Amniotic epithelial cell (primary cell): Measurements from ENCODE around the gene GPS1.

Experiments
- DNase-seq: peaks from one replicate; pipeline ENCODE4 v3.0.0-alpha.2; 2010; ENCODE audit warnings: low read depth

Gene GPS1

DNA sequence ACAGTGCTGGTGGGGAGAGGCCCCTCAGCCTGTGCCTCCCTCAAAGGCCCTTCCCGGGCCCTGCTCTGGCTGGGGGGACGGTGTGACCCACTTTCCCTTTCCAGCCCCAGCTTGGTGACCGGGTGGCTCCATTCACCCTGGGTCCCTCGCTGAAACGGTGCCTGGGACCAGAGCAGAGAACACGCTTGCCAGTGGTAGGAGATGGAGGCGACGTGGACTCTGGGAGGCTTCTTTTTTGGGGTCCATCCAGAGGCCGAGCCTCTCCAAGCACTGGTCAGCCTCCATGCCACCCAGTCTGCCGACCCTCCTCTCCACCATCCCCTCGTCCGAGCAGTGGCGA, 36.8 kb upstream of the GPS1 start:
- DNase-seq = no peak

DNA sequence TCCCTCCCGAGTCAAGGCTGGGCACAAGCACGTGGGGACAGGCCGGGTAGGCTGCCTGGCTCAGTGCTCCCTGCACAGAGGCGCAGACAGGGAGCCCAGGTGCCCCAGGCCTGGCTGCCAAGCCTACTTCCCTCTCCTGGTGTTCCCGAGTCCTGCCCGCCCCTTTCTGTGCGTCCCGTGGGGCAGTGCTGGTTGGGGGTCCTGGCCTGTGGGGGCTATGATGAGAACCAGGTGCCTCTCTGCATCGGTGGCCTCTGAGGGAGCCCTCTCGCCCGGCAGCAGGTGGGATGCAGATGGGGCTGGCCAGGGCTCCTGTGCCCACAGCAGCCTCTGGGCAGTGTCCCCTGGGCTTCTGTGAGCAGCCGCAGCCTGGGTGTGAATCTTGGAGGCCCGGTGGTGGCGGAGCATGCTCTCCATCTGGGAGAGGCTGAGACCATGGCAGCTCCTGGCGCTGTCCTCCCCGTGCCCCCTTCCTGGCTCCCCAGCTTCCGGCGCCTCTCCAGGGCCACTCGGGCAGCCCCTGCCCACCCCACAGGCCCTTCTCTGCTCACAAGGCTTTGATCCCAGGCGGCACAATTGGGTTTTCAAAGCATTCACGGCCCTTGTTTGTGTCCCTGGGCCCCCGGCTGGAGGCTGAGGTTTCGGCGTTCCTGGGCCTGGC, 36.3 kb upstream of the GPS1 start:
- DNase-seq = no peak

DNA sequence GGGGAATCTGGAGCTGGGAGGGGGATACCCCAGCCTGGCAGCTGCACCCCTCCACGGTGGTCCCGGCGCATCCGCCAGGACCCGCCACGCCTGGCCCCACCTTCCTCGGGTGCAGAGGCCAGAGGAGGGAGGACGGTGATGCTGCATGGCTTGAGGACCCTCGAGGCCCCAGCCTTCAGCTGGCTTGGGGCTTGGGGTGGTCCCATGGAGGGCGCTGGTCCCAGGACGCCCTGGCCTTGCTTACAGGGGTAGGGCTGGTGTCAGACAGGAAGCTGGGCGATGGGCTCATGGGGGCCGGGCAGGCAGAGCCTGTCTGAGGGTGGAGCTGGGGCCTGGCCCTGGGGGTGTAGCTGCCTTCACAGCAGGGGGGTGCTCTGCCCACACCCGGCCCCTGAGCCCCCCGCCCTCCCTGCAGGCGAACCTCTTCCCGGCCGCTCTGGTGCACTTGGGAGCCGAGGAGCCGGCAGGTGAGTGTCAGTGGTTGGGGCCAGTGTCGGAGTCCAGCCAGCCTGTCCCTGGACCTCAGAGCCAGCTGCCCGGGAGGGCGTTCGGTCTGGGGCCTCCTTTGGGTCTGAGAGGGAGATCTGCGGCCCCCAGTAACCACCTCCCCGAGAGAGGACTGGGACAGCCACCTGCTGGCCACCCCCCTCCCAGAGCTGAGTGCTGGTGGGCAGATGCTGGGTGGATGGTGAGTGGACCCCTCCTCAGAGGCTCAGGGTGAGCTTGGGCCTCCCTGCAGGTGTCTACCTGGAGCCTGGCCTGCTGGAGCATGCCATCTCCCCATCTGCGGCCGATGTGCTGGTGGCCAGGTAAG, 35.4 kb upstream of the GPS1 start:
- DNase-seq = no peak

DNA sequence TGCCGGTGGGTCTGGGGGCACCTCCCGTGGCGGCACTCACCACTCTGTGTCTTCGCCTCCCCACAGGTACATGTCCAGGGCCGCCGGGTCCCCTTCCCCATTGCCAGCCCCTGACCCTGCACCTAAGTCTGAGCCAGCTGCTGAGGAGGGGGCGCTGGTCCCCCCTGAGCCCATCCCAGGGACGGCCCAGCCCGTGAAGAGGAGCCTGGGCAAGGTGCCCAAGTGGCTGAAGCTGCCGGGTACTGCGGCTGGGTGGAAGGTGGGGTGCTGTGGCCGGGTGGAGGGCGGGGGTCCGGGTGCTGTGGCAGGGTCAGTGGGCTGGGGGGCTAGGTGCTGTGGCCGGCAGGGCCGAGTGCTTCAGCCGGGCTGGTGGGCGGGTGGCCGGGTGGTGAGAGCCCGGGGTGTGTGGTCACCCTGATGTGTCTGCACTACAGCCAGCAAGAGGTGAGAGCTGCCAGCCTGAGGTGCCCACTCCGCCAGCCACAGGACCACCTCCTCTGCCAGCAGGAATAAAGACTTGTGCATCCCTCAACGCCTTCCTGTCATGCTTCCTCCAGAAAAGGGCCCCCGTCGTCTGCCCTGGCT, 34.7 kb upstream of the GPS1 start:
- no peak for DNase-seq

DNA sequence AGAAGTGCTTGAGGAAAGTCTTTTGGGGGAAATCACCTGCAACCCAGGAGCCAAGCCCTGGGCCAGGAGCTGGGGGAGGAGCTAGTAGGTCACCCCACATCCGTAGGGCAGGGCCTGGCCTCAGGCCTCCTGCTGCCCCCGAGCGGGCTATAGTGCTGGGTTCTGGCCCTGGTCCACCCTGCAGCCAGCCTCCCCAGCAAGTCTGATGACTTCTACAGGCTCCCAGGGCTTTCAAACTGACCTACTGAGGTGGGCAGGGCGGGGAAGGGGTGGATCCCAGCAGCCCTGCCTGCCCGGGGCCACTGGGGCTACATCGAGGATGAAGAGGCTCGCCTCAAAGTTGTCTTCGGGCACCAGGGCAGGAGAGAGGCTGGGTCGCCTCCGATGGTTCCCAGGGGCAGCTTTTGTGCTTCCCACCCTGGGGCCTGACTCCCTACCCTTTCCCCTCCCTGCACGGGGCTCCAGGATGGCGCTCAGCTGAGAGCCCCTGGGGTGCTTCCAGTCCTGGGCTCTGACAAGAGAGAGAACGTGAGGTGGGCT, 34.0 kb upstream of the GPS1 start:
- DNase-seq = no peak

DNA sequence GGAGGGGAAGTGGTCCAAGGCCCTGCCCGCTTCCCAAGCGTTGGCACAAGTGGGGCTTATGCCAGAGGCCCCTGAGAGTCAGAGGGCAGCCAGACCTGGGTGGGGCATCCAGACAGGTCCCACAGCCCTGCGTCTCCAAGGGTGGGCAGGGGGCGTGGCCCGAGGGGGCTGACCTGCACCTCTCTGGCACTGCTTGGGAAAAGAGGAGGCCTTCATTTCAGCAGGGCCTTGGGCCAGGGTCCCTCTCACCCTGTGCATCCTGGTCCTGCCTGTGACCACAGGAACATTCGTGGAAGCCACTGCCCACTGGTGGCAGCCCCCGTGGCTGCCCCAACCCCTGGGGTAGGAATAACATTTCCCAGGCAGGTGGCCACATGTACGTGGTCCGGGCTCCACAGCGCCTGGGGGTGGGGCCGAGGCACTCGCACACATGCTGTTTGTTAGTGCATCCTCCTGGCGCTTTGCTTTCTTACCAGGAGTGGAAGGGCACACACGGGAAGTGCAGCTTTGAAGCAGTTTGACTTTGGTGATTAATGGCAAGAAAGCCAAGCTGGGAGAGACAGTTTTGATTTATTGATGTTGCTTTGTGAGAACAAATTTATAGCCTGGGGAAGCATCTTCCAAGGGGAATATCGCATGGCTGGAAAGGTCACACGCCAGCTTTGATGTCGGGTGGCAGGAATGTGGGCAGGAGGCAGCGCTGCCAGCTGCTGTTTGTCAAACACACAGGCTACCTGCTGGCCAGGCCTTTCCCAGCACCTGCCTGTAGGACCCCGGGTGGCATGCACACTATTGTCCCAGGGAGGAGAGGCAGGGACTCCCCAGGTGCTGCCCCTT, 33.3 kb upstream of the GPS1 start:
- no peak for DNase-seq

DNA sequence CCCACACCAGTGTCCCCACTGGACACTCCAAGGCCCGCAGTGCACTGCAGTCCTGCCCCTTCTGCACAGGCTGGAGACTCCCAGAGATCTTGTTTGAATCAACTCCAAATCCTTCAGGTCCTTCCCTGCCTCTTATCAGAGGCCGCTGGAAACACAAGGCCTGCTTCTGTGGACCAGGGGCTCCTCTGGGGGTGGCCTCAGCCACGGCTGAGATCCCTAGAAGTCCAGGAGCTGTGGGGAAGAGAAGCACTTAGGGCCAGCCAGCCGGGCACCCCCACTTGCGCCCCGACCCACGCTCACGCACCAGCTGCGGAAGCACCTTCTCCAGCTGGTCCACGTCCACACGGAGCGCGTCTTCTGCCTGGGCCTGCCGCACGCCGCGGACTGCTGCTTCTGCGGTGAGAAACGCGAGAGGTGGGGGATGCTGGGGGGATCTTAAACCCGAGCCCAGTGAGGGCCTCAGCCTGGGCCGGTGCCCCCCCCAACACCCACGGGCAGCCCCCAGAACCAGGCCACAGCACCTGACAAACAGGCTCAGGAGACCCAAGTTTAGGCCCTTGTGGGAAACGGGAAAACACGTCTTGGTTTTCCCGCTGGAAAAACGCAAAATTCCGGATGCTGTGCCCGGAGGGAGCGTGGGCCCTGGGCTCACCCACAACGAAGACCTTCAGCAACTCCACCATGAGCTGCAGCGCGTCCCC, 32.6 kb upstream of the GPS1 start:
- DNase-seq = no peak

DNA sequence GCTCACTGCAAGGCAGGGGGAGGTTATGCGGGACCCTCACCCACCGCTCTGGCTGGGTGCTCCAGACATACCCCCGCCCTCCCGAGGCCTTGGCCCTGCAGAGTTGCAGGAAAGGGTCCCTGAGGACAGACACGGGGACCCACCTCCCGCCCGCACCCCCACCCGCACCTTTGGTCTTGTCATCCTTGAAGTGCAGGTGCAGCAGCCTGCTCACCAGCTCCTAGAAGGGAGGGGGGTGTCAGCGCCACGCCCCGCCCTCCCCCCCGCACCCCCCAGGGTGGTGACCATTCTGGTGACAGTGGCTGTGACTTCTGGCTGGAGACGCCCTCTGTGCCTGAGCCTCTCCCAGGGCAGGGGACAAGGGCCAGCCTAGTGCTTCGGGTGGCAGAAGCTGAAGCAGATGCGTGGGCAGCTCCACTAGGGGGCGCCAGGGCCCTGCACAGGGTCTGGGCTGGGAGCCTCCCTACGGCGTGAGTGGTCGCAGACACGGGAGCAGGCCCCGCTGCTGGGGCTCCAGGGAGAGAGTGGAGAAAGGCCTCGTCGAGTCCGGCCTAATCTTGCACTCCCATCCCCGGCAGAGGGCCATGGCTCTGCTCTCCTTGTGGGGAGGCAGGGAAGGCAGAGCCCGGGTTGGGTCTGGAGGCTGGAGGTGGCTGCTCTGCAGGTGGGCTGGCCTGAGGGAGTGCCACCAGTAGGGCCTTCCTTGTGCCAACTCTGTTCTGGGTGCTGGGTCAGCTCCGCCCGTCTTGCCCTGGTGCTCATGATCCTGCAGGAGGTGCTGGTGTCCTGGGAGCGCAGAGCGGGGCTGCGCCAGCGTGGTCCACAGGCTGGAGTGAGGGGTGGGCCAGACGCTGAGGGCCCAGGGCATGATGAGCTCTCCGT, 31.8 kb upstream of the GPS1 start:
- no peak for DNase-seq

DNA sequence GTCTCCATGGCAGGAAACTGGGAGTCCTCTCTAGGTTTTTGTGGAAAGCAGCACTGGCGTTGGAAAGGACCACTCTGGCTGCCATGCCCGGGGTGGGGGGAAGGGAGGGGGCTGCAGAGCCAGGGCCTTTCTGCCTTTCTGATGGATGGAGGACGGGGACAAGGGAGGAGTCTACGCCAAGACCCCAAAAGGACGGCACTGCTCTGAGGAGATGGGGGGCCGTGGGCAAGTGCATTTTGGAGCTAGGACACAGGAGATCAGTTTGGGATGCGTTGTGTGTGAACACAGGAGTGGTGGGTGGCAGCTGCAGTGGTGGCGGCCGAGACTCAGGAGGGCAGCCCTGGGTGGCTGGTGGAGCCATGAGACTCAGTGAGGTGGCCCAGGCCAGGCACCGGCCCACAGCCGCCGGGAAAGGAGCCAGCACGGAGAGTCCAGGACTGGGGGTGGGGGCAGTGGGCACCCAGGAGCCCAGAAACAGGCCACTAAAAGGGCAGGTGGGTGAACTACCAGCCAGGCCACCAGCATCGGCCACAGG, 31.1 kb upstream of the GPS1 start:
- DNase-seq = no peak

DNA sequence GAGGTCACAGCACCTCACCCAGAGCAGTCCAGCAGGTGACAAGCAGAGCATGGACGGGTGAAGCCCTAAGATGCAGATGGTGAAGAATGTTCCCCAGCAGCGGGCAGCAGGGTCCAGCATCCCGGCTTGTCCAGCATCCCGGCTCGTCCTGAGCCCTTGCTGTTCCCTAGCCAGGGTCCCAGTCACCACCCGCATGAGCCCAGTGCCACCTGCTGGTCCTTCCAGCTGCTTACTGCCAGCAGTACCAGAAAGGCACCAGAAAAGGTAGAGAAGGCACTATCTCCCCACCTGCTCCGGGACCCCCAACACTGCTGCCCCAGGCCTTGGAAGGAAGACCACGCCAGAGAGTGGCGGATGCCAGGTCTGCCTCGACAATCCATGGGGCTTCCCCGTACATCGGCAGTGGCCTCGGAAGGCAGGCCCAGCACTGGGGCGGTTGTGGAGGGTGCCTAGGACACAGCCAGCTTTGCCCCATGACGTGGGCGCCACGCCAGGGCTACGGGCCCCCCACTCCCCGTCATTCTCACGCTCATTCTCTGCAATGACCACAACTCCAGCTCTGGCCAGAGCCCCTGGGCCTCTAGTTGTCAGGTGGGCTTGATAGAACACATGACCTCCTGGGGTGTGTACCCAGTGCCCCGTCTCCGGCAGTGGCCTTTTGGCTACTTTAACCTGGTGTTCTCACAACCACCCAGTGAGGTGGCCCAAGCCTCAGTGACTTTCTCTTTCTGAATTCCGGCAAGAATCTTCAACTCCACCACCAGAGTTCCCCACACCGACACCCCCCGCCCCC, 30.4 kb upstream of the GPS1 start:
- DNase-seq = peak; percentile 57

DNA sequence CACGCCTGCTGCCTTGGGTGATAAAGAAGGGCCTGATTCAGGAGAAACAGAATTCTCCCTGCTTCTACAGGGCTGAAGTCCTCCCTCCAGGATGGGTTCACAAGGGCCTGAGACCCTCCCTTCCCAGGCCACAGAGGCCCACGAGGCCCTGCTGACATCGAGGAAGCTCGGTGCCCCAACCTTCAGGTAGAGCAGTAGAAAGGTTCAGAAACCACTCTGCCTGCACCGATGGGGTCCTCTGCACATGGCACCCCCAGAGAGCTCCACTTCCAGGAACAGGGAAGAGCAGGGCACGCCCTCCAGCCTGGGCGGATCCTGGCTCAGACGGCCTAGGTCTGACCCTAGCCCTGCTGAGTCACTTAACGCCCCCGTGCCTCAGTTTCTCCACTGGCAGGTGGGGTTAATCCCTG, 29.8 kb upstream of the GPS1 start:
- DNase-seq = no peak

DNA sequence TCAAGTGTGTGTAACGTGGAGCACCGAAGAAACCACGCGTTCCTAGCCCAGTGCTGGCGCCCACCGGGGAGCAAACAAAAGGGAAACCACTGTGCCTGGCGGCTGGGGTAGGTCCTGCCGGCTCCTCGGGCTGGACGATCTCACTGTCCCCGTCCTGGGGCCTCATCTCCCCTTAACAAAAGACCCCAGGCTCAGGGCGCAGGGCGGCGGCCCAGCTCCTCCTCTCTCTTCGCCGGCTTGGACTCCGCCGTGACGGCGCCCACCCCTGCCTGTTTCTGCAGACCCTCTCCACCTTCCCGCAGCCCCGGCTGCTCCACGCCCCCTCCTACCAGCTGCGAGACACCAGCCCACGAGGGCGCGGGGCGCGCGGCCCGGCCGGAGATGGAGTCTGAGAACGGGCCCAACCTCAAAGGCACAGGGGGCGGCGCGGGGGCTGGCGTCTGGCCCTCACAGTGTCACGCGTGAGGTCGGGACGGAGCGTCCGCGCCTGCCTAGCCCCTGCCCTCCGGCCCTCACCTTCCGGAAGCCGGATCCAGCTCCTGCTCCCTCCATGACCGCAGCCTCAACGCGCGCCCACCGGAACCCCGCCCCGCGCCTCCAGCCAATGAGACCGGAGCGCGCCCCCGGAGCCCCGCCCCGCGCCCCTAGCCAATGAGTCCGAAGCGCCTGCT, 29.3 kb upstream of the GPS1 start, which contains the start of gene CENPX:
CENPX (minus strand) TSS at position 569 of the 671 bp plus-strand sequence; CDS start at position 552, 17 bp downstream.
- no peak for DNase-seq

DNA sequence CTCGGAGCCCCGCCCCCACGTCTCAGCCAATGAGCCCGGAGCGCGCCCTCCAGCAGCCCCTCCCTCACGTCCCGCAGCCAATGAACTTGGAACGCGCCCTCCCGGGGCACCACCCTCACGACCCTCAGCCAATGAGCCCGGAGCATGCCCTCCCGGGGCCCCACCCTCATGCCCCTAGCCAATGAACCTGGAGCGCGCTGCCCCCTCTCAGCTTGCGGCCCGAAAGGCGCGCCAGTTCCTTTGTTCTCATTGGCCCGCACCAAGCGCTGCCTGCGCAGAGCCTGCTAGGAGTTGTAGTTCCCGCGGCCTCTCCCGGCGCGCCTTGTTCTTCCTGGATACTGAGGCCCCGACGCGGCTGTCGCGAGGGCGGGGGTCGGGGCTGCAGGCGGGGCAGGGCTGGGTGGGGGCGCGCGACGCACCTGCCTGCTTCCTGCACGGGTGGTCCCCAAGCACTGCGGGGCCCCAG, 28.7 kb upstream of the GPS1 start, which contains the start of gene LRRC45:
LRRC45 (plus strand) TSS at position 325 of the 466 bp plus-strand sequence. CDS start 339 bp downstream, outside the sequence.
- DNase-seq = peak; percentile 99

DNA sequence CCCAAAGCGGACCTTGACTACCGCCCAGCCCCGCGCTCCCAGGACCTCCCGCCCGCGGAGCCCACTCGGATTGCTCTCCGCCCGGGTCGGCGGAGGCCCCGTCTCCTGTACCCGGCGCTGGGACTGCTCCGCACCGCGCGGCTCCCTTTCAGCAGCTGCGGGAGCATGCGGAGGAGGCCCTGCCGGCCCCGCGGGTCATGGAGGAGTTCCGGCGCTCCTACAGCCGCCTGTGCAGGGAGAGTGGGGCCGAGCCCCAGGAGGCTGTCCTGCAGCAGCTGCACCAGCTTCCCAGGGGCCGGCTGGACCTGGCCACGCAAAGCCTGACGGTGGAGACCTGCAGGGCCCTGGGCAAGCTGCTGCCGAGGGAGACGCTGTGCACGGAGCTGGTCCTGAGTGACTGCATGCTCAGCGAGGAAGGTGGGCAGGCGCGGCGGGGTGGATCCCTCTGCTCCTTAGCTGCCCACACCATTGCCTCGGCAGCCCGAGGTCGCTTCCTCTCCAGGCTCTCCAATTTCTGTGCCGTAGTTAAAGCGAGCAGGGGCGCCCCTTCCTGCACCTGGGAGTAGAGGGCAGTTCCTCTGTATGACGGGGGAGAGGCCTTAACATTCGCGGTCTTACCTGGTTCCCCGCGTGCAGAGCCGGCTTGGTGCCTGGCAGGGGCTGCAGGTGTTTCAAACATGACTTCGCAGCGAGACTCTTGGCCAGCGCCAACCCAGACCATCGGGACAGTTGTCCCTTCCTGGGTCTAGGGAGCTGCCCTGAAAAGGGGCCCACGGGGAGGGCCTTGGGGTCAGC, 28.1 kb upstream of the GPS1 start:
- no peak for DNase-seq

DNA sequence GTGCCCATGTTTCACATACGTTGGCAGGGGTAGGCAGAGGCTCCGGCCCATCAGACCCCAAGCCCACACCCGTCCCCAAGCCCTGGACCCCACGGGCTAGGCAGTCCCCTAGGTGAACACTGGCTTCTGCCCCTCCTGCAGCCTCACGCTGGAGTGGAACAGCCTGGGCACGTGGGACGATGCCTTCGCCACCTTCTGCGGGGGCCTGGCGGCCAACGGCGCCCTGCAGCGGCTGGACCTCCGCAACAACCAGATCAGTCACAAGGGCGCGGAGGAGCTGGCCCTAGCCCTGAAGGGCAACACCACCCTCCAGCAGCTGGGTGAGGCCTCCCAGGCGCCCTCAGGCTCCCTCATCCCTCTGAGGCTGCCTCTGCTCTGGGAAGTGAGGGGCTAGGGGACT, 26.8 kb upstream of the GPS1 start:
- DNase-seq = no peak

DNA sequence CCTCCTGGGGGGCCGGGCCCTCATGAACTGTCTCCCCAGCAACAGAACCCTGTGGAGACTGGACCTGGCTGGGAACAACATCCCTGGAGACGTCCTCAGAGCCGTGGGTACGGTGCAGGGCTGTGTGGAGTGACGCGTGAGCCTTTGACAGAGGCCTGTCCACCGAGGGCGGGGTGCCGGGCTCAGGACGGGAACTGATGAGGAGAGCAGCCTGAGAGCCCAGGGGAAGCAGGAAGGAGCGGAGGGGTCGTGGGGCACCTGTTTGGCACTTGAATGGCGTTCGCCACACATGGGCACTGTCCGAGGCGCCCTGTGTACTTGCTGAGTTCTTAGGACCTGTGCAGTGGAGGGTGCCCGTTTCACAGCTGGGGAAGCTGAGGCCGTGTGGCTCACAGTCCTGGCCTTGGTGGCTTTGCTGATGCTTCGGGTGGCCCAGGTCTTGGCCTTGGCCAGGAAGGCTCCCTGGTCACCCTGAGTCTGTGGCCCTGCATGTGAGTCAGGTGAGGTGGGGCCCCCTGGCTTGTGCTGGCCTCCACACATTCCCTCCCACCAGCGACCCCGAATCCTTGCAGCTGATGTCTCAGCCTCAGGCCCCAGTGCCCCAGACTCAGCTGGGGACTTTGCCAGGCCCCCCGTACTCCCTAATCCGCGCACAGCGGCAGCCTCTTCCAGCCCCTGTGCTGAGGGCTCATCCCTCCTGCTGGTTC, 26.1 kb upstream of the GPS1 start:
- DNase-seq = no peak

DNA sequence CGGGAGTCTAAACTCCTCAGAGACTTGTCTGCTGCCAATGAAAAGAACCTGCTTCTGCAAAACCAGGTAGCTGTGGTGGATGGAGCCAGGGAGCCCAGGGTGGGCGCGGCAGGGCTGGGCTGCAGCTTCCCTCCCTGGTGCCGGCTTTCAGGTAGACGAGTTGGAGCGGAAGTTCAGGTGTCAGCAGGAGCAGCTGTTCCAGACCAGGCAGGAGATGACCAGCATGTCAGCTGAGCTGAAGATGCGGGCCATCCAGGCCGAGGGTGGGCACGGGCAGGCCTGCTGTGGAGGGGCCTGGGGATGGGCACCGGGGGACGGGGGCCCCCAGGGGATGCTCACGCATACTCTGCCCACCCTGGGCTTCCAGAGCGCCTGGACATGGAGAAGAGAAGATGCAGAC, 23.5 kb upstream of the GPS1 start:
- no peak for DNase-seq
